Measurements from ENCODE around the gene VTI1A. TPM values are rescaled to one million over a fixed set of nuclear protein-coding genes. Genes with fewer than 3 reads are reported as not detected.

The VTI1A gene
- total and polyA plus RNA-seq, 9 of the 15 experiments (the other 6 are each of a cell fraction or from before 2014, with no cell fraction given) = 9.3 to 21.4 (median 16.0) TPM

DNA sequence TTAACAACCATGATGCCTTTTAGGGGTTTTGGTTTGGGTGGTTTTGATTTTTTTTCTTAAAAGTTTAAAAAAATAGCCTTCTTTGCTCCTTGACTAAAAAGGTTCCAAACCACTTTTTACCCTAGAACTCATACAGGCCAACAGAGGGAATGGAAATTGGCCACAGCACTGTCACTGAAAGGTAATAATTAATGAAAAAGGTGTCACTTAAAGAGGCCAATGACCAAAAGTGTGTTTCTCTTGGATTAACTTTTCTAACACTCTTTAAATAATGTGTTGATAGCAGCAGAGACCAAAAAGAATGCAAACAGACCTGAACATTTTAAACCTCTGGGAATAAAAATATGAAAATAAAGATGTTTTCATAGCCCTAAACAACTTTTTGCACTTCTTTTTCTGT, 282.0 kb downstream of the VTI1A start:
- Histone ChIP-seq H3K79me2 (ENCODE audit: control insufficient read depth, insufficient read depth, low read length) (no peaks in the 10 kb centered on the region), H3K9me1 (ENCODE audit: control insufficient read depth, insufficient read depth, low read length) (no peaks in the 10 kb centered on the region), H3K27ac (ENCODE audit: extremely low read depth, low read depth, low read length) (no peak overlapping the region), H3K36me3 (ENCODE audit: control insufficient read depth, insufficient read depth, low read length) (no peaks in the 10 kb centered on the region), H3K9me3 (replicated peaks; ENCODE audit: control insufficient read depth, insufficient read depth, low read depth, low read length) (no peaks in the 10 kb centered on the region), H3K9ac (ENCODE audit: insufficient read depth in 1 of 2, low read depth in 2 of 2, low read length in 2 of 2) (no peak overlapping the region), H4K20me1 (replicated peaks; ENCODE audit: control insufficient read depth, insufficient read depth, low read length) (no peaks in the 10 kb centered on the region), H3K4me2 (ENCODE audit: insufficient read depth, low read length) (no peak overlapping the region), H3K4me3 (no peak overlapping the region), H2AFZ (ENCODE audit: low read depth, low read length) (no peak overlapping the region), H3K4me1 (replicated peaks in 1 of 2; ENCODE audit: control insufficient read depth in 2 of 2, insufficient read depth in 2 of 2, low read length in 2 of 2) (no peaks in the 10 kb centered on the region), H3K27me3 (ENCODE audit: control insufficient read depth in 2 of 2, insufficient read depth in 2 of 2, low read length in 2 of 2) (no peaks in the 10 kb centered on the region)
- no peak for DNase-seq (ENCODE audit: extremely low read depth in 1 of 4, low spot score in 3 of 4)
- ChIA-PET CTCF (ENCODE audit: low intra/inter-chr PET ratio) (no interaction called here), POLR2A (no interaction called here)
- ATAC-seq = no peak
- TF ChIP-seq RHOXF2B (CRISPR knock-in tag; conservative IDR thresholded peaks at IDR 0.05) (no peak), ASH1L (IDR thresholded peaks at IDR 0.05; ENCODE audit: borderline replicate concordance, low read depth, partially characterized antibody) (no peak), TGIF2 (CRISPR knock-in tag; IDR thresholded peaks at IDR 0.05) (no peak), MCM5 (IDR thresholded peaks at IDR 0.05; ENCODE audit: low read depth) (no peak), ZNF79 (CRISPR knock-in tag; IDR thresholded peaks at IDR 0.05; ENCODE audit: low read depth) (no peak), MEF2D (tag; conservative IDR thresholded peaks at IDR 0.05; ENCODE audit: low read depth) (no peak), PTTG1 (tag; IDR thresholded peaks at IDR 0.05; ENCODE audit: low read depth) (no peak), ZNF583 (CRISPR knock-in tag; IDR thresholded peaks at IDR 0.05) (no peak), CREBBP (IDR thresholded peaks at IDR 0.05; ENCODE audit: low read depth, low read length) (no peak), ZNF197 (CRISPR knock-in tag; IDR thresholded peaks at IDR 0.05; ENCODE audit: low read depth) (no peak), TCF7L2 (IDR thresholded peaks at IDR 0.05; ENCODE audit: low read depth, low read length) (no peak), ZNF77 (CRISPR knock-in tag; IDR thresholded peaks at IDR 0.05) (no peak), MEIS2 (IDR thresholded peaks at IDR 0.05; ENCODE audit: partially characterized antibody) (no peak), CAMTA2 (CRISPR knock-in tag; conservative IDR thresholded peaks at IDR 0.05) (no peak)
- TF ChIP-seq, protein P1, sequence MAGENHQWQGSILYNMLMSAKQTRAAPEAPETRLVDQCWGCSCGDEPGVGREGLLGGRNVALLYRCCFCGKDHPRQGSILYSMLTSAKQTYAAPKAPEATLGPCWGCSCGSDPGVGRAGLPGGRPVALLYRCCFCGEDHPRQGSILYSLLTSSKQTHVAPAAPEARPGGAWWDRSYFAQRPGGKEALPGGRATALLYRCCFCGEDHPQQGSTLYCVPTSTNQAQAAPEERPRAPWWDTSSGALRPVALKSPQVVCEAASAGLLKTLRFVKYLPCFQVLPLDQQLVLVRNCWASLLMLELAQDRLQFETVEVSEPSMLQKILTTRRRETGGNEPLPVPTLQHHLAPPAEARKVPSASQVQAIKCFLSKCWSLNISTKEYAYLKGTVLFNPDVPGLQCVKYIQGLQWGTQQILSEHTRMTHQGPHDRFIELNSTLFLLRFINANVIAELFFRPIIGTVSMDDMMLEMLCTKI (IDR thresholded peaks at IDR 0.05; ENCODE audit: partially characterized antibody) = no peak
- TF ChIP-seq, protein P2, sequence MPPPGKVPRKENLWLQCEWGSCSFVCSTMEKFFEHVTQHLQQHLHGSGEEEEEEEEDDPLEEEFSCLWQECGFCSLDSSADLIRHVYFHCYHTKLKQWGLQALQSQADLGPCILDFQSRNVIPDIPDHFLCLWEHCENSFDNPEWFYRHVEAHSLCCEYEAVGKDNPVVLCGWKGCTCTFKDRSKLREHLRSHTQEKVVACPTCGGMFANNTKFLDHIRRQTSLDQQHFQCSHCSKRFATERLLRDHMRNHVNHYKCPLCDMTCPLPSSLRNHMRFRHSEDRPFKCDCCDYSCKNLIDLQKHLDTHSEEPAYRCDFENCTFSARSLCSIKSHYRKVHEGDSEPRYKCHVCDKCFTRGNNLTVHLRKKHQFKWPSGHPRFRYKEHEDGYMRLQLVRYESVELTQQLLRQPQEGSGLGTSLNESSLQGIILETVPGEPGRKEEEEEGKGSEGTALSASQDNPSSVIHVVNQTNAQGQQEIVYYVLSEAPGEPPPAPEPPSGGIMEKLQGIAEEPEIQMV (tag; conservative IDR thresholded peaks at IDR 0.05; ENCODE audit: low read depth) = no peak
- TF ChIP-seq, protein P3, sequence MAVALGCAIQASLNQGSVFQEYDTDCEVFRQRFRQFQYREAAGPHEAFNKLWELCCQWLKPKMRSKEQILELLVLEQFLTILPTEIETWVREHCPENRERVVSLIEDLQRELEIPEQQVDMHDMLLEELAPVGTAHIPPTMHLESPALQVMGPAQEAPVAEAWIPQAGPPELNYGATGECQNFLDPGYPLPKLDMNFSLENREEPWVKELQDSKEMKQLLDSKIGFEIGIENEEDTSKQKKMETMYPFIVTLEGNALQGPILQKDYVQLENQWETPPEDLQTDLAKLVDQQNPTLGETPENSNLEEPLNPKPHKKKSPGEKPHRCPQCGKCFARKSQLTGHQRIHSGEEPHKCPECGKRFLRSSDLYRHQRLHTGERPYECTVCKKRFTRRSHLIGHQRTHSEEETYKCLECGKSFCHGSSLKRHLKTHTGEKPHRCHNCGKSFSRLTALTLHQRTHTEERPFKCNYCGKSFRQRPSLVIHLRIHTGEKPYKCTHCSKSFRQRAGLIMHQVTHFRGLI (CRISPR knock-in tag; IDR thresholded peaks at IDR 0.05) = no peak
- TF ChIP-seq, protein P4, sequence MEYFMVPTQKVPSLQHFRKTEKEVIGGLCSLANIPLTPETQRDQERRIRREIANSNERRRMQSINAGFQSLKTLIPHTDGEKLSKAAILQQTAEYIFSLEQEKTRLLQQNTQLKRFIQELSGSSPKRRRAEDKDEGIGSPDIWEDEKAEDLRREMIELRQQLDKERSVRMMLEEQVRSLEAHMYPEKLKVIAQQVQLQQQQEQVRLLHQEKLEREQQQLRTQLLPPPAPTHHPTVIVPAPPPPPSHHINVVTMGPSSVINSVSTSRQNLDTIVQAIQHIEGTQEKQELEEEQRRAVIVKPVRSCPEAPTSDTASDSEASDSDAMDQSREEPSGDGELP (CRISPR knock-in tag; IDR thresholded peaks at IDR 0.05; ENCODE audit: borderline replicate concordance) = no peak
- no TSS peak for BruUV-seq (replicated peaks)
- no peak for FAIRE-seq
- in situ Hi-C loops (cut with MboI) = no loop called here
- intact Hi-C loops (cut with micrococcal nuclease) = no loop called here

All from K562 (cell line).